ENCODE results near the gene PRKCA. TPM values are rescaled to one million over a fixed set of nuclear protein-coding genes. Genes with fewer than 3 reads are reported as not detected.

The PRKCA gene
- total RNA-seq, 3 donors from 2014 or later = 5.1 to 10.5 (median 6.6) TPM

DNA sequence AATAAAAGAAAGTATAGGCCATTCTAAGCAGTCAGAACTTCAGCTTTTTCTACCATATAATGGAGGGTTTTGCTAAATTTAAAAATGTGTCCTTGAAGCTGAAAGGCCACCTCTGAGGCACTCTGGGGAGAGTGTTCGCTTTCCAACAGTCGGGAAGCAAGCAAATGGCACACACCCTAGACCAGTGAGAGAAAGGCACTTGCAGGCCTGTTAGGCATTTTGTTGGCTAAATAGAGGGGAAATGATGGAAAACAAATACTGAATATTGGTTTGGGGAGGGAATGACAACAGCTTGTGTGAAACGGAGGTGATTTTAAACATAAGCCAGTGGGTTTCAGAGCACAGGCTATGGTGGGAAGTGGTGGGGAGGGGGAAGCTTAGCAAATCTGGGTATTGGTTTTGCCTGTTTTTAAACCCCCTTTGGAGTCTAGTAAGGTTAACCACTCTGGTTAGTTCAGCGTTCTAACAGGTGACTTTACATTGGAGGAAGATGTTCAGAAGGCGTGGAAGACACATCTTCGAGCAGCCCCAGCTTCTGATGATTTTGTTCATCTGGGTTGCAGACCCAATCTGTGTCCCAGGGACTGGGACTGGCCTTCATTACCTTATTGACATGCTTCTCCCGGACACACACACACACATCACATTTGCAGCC lies 90.5 kb downstream of the PRKCA start:
- no peaks in the 10 kb centered on the region for H3K27me3 ChIP-seq
- no peaks in the 10 kb centered on the region for H3K9me3 ChIP-seq
- TF ChIP-seq, protein P1, sequence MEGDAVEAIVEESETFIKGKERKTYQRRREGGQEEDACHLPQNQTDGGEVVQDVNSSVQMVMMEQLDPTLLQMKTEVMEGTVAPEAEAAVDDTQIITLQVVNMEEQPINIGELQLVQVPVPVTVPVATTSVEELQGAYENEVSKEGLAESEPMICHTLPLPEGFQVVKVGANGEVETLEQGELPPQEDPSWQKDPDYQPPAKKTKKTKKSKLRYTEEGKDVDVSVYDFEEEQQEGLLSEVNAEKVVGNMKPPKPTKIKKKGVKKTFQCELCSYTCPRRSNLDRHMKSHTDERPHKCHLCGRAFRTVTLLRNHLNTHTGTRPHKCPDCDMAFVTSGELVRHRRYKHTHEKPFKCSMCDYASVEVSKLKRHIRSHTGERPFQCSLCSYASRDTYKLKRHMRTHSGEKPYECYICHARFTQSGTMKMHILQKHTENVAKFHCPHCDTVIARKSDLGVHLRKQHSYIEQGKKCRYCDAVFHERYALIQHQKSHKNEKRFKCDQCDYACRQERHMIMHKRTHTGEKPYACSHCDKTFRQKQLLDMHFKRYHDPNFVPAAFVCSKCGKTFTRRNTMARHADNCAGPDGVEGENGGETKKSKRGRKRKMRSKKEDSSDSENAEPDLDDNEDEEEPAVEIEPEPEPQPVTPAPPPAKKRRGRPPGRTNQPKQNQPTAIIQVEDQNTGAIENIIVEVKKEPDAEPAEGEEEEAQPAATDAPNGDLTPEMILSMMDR (IDR thresholded peaks at IDR 0.05) = no peak
- TF ChIP-seq POLR2A (IDR thresholded peaks at IDR 0.05) (no peak), POLR2AphosphoS5 (IDR thresholded peaks at IDR 0.05) (no peak)
- H3K4me3 ChIP-seq = no peak overlapping the region
- DNase-seq (ENCODE audit: low spot score in 2 of 2) = no peak
- H3K36me3 ChIP-seq = no peaks in the 10 kb centered on the region
- H3K4me1 ChIP-seq = no peaks in the 10 kb centered on the region
- intact Hi-C loops (cut with DNase I; ENCODE audit: low total_unique reads) = no loop called here
- no peak overlapping the region for H3K27ac ChIP-seq

DNA sequence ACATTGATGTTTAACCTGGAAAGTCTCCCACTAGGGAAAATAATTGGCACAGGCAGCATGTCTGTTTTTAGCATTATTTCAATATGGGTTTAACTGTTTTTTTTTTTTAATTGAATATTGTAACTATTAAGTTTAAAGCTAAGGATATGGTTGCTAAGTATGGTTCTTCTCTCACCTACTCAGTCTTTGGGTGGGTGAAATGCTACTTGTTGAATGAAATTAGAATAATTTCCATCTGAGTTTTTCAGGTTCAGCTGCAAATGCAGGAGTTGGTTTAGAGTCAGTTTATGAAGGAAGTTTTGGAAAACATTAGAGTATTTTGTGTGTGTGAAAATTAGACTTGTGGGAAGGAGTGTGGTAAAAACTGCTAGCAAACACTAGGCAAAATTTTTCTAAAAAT lies 93.5 kb downstream of the PRKCA start:
- Histone ChIP-seq H3K36me3 (no peaks in the 10 kb centered on the region), H3K9me3 (no peaks in the 10 kb centered on the region), H3K4me3 (no peak overlapping the region), H3K4me1 (no peaks in the 10 kb centered on the region), H3K27me3 (no peaks in the 10 kb centered on the region), H3K27ac (no peak overlapping the region)
- DNase-seq (ENCODE audit: low spot score in 2 of 2) = no peak
- TF ChIP-seq POLR2AphosphoS5 (IDR thresholded peaks at IDR 0.05) (no peak), POLR2A (IDR thresholded peaks at IDR 0.05) (no peak)
- TF ChIP-seq, protein P1 (IDR thresholded peaks at IDR 0.05) = no peak
- intact Hi-C loops (cut with DNase I; ENCODE audit: low total_unique reads) = no loop called here

DNA sequence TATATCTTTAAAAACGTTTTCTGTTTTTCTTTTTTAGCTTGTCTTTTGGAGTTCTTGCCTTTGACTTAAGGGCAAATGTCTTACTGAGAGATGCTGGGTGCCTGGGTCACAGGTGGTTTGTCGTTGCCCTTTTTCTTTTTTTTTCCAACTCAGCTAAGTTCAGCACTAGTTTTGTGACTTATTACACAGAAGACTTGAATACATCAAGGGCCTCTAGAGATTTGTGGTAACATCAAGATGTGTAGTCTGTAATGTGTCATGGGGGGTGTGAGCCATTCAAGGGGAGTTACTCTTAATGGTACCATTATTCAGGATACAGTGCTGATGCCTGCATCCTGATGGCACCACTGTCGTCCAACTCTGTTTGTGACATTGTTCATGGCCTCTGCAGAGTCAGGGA lies 95.1 kb downstream of the PRKCA start:
- intact Hi-C loops (cut with DNase I; ENCODE audit: low total_unique reads) = no loop called here
- H3K9me3 ChIP-seq = no peaks in the 10 kb centered on the region
- no peak overlapping the region for H3K27ac ChIP-seq
- no peak for TF ChIP-seq POLR2AphosphoS5 (IDR thresholded peaks at IDR 0.05)
- TF ChIP-seq, protein P1 (IDR thresholded peaks at IDR 0.05) = no peak
- no peak for TF ChIP-seq POLR2A (IDR thresholded peaks at IDR 0.05)
- no peak for DNase-seq (ENCODE audit: low spot score in 2 of 2)
- no peaks in the 10 kb centered on the region for H3K27me3 ChIP-seq
- no peaks in the 10 kb centered on the region for H3K4me1 ChIP-seq
- no peak overlapping the region for H3K4me3 ChIP-seq
- no peaks in the 10 kb centered on the region for H3K36me3 ChIP-seq

DNA sequence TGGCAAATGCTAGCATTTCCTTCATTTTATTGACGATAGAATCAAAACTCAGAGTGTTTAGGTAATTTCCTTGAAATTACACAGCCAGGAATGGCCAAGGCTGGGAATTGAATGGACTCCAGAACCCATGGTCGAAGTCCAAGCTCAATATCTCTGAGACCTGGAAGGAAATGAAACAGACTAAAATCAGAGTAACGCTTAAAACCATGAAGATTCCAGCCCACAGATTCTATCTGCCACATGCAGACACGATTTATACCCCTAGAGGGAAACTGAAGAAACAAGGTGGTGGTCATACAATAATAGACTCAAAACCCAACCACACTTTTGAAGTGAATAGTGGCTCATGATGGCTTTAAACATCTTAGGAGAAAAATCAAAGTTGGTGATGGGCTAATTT lies 95.6 kb downstream of the PRKCA start:
- Histone ChIP-seq H3K36me3 (no peaks in the 10 kb centered on the region), H3K27me3 (no peaks in the 10 kb centered on the region), H3K9me3 (no peaks in the 10 kb centered on the region), H3K4me3 (no peak overlapping the region), H3K27ac (no peak overlapping the region), H3K4me1 (no peaks in the 10 kb centered on the region)
- TF ChIP-seq, protein P1 (IDR thresholded peaks at IDR 0.05) = no peak
- TF ChIP-seq POLR2A (IDR thresholded peaks at IDR 0.05) = no peak
- TF ChIP-seq POLR2AphosphoS5 (IDR thresholded peaks at IDR 0.05) = no peak
- intact Hi-C loops (cut with DNase I; ENCODE audit: low total_unique reads) = no loop called here
- DNase-seq (ENCODE audit: low spot score in 2 of 2) = no peak

DNA sequence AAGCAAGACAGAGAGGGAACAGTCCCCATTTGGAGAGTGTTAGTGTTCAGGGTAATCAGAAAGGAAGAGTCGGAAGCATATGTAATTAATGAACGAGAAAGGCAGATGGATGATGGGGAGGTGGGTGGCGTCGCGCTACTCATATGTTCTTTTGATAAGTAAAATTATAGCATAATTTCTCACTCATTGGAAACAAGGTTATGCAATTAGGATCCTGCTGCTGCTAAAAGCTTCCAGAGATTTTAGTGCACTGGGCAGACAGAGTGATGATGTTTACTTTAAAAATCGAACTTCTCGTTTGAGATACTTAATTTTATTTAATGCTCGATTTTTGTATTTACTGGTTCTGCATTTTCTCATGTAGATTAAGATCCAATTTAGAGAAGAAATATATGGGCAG lies 96.2 kb downstream of the PRKCA start:
- intact Hi-C loops (cut with DNase I; ENCODE audit: low total_unique reads) = no loop called here
- no peaks in the 10 kb centered on the region for H3K27me3 ChIP-seq
- H3K4me1 ChIP-seq = no peaks in the 10 kb centered on the region
- no peak overlapping the region for H3K27ac ChIP-seq
- TF ChIP-seq, protein P1 (IDR thresholded peaks at IDR 0.05) = no peak
- no peaks in the 10 kb centered on the region for H3K9me3 ChIP-seq
- H3K4me3 ChIP-seq = no peak overlapping the region
- no peak for DNase-seq (ENCODE audit: low spot score in 2 of 2)
- H3K36me3 ChIP-seq = no peaks in the 10 kb centered on the region
